ENCODE results near the gene ZNF267.
"Not testable (repeated sequence)": the region's sequence is repeated elsewhere in the genome, so short reads cannot be mapped to it uniquely, and the experiment has no call there.

The ZNF267 gene

DNA sequence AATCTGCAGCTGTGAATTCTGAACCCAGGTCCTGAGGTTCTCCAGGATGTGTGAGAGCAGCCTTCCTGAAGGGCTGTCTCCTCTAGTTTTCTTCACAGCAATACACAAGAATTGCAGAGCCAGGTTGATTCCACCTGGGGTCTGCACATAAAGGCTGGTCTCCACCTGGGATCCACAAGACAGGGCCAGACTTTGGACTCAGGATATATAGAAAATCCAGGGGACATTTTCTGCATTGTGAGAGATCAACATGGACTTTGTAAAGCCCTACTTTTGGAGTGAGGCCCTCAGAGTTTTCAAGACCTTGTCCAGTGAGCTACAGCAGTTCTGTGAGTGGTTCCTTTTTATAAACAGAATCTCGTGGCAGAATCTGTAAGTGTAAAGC, 6.3 kb downstream of the ZNF267 start:
- no peak for DNase-seq (ENCODE audit: low spot score)

DNA sequence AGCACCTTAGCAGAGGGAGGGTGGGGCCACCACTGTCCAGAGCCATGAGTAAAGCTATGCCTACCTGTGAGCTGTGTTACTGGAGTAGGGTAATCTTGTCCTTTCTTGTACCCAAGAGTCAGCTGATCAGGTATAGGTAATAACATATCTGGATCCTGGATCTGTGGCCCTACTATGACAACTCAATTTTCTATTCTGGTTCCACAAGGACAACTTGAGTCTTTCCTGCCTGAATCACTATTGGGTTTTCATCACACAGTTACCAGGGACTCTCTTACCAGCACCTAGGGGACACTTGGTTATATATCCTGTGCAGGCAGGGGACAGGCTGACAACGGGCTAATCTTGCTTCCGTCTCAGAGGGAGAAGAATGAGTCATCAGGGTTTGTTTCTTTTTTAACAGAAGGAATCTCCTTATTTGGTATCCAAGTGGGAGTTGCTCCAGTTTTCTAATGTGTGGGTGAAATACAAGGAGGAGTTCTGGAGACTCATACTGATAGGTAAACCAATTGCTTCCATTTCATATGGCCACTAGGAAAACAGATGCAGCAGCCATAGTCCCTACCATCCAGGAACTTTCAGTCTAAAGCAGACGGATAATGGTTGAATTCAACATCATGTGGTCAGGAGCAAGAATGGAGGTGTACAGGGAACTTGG, 6.8 kb downstream of the ZNF267 start:
- DNase-seq (ENCODE audit: low spot score) = peak; percentile 86

DNA sequence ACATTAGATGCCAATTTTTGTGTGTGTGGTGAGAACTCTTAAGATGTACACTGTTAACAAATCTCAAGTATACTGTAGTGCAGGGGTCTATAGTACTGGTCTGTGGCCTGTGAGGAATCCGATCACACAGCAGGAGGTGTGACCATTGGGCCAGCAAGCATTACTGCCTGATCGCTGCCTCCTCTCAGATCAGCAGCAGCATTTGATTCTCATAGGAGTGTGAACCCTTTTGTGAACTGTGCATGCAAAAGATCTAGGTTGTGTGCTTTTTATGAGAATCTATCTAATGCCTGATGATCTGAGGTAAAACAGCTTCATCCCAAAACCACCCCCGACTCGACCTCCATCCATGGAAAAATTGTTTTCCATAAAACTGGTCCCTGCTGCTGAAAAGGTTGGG, 12.6 kb downstream of the ZNF267 start:
- no peak for DNase-seq (ENCODE audit: low spot score)

DNA sequence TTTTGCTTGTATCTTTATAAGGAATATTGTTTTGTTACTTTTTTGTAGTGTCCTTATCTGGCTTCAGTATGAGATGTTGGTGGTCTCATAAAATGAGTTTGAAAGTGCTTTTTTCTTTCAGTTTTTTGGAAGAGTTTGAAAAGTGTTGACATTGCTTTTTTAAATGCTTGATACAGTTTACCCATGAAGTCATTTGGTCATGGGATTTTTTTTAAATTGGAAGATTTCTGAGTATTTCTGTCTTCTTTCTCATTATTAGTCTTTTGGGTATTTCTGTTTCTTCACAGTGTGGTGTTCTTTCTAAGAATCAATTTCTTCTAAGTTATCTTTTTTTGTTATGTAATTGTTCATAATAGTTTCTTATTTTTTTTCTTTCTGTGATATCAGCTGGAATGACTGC, 15.1 kb downstream of the ZNF267 start:
- DNase-seq (ENCODE audit: low spot score) = no peak

DNA sequence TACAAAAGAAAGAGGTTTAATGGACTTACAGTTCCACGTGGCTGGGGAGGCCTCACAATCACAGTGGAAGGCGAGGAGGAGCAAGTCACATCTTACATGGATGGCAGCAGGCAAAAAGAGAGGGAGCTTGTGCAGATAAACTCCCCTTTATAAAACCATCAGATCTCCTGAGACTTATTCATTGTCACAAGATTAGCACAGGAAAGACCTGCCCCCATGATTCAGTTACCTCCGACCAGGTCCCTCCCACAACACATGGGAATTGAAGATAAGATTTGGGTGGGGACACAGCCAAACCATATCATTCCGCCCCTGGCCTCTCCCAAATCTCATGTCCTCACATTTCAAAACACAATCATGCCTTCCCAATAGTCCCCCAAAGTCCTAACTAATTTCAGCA, 18.5 kb downstream of the ZNF267 start:
- DNase-seq (ENCODE audit: low spot score) = not testable (repeated sequence)

DNA sequence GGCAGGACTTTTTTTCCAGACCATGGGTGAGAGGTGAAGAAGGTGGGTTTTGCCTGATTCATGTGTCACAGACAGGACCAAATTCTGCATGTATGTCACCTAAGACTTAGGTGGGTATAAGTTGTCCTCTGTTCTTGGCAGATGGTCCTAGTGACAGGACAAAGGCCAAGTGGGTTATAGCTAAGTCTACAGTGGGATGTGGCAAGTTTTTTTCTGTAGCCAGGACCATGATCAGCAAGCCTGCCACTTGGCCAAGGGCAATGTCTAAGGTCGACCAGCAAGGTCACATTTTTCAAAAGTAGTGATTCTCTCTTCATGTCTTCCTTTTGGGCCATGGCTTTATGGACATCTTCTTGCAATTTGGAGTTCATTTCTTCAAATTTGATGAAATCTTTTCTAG, 20.2 kb downstream of the ZNF267 start:
- DNase-seq (ENCODE audit: low spot score) = no peak

DNA sequence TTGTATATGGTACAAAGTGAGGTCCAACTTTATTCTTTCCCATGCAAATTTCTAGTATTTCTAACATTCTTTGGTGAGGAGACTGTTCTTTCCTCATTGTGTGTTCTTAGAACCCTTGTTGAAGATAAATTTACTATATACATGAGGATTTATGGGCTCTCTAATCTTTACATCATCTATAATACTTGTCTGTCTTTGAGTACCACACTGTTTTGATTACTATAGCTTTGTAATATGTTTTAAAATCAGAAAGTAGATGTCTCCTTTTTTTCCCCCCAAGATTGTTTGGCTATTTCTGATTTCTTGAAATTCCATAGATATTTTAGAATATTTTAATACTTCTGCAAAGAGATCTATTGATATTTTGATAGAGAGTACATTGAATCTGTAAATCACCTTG, 23.7 kb downstream of the ZNF267 start:
- no peak for DNase-seq (ENCODE audit: low spot score)

DNA sequence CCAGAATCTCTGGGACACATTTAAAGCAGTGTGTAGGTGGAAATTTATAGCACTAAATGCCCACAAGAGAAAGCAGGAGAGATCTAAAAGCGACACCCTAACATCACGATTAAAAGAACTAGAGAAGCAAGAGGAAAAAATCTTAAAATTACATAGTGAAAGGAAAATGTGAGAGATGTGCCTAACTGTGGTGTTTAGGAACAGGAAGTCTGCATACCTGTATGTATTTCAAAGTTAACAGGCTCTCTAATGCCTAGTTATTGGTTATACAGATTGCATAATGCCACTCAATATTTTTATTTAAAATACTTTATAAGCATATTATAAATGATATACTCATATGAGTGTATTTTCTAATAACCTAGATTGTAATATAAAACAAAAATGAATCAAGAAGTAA, 25.9 kb downstream of the ZNF267 start:
- DNase-seq (ENCODE audit: low spot score) = no peak

DNA sequence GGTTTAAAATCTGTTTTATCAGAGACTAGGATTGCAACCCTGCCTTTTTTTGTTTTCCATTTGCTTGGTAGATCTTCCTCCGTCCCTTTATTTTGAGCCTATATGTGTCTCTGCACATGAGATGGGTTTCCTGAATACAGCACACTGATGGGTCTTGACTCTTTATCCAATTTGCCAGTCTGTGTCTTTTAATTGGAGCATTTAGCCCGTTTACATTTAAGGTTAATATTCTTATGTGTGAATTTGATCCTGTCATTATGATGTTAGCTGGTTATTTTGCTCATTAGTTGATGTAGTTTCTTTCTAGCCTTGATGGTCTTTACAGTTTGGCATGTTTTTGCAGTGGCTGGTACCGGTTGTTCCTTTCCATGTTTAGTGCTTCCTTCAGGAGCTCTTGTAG, 31.0 kb downstream of the ZNF267 start:
- not testable (repeated sequence) for DNase-seq (ENCODE audit: low spot score)

DNA sequence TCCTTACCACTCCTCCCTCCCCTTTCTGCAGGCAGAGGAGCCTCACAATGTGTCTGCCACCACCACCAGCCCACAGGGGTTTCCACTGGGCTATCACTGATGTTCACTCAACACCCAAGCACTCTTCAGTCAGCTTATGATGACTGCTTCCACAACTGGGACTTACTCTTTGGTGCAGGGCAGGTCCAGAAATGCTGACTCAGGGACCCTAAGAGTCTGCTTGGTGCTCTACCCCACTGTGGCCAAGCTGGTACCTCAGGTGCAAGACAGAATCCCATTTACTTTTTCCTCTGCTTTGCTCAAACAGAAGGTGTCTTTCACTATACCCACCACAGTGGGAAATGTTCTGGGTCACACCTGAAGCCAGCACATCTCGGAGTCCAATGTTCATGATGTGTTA, 40.1 kb downstream of the ZNF267 start:
- no peak for DNase-seq (ENCODE audit: low spot score)

DNA sequence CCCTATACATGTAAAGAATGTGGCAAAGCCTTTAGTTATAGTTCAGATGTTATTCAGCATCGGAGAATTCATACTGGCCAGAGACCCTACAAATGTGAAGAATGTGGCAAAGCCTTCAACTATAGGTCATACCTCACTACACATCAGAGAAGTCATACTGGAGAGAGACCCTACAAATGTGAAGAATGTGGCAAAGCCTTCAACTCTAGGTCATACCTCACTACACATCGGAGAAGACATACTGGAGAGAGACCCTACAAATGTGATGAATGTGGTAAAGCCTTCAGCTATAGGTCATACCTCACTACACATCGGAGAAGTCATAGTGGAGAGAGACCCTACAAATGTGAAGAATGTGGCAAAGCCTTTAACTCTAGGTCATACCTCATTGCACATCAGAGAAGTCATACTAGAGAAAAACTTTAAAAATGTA, 42.5 kb downstream of the ZNF267 start:
- no peak for DNase-seq (ENCODE audit: low spot score)

DNA sequence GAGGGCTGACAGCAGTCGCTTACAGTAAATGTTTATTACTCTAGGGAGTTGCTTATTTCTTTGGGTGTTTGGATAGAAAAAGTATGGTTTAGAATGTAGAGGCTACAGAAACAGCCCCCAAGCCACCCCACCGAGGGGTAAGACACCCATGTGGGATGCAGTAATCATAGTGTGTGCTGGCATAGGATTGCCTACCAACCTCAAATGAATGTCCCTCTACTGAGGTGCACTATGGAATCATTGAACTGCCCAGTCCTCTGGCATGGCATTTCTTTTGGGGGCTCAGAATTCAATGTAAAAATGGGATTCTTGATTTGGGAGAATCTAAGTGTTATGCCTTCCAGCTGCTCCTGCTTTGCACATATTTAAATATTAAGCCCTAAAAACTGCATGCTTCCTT, 46.8 kb downstream of the ZNF267 start:
- DNase-seq (ENCODE audit: low spot score) = no peak

DNA sequence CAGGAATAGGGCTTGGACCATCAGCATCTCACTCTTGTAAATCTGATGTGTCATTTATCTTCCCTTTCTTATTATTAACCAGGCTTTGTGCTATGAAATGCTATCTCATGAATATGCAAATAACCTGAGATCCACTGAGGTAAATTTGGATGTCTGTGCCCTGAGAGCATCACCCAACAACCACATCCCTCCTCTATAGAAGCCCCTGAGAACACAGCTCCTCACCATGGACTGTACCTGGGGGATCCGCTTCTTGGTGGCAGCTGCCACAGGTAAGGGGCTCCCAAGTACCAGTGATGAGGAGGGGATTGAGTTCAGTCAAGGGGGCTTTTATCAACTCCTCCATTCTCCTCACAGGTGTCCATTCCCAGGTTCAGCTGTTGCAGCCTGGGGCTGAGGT, 78.2 kb downstream of the ZNF267 start:
- DNase-seq (ENCODE audit: low spot score) = not testable (repeated sequence)

DNA sequence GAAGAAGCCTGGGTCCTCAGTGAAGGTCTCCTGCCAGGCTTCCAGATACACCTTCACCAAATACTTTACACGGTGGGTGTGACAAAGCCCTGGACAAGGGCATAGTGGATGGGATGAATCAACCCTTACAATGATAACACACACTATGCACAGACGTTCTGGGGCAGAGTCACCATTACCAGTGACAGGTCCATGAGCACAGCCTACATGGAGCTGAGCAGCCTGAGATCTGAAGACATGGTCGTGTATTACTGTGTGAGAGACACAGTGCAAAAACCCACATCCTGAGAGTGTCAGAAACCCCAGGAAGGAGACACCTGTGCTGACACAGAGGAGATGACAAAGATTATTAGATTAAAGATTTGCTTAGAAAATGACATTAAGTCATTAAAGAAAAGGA, 78.6 kb downstream of the ZNF267 start:
- DNase-seq (ENCODE audit: low spot score) = not testable (repeated sequence)

DNA sequence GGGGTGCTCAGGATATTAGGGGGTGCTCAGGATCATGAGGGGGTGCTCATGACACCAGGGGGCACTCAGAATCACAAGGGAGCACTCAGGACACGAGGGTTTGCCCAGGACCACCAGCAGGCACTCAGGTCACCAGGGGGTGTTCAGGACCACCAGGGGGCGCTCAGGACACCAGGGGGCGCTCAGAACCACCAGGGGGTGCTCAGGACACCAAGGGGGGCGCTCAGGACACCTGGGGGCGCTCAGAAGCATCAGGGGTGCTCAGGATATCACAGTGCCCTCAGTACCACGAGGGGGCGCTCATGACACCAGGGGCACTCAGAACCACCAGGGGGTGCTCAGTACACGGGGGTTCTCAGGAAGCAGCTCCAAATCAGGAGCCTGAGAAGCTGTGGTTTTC, 82.6 kb downstream of the ZNF267 start:
- not testable (repeated sequence) for DNase-seq (ENCODE audit: low spot score)

DNA sequence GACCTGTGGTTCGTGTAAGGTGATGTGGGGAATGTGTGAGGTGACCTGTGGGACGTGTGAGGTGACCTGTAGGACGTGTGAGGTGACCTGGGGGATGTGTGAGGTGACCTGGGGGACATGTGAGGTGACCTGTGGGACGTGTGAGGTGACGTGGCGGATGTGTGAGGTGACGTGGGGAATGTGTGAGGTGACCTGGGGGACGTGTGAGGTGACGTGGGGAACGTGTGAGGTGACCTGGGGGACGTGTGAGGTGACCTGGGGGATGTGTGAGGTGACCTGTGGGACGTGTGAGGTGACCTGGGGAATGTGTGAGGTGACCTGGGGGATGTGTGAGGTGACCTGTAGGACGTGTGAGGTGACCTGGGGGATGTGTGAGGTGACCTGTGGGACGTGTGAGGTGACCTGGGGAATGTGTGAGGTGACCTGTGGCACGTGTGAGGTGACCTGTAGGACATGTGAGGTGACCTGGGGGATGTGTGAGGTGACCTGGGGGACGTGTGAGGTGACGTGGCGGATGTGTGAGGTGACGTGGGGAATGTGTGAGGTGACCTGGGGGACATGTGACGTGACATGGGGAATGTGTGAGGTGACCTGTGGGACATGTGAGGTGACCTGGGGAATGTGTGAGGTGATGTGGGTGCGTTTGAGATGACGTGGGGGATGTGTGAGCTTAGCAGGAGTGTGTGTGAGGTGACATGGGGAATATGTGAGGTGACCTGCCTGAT, 86.7 kb downstream of the ZNF267 start:
- DNase-seq (ENCODE audit: low spot score) = not testable (repeated sequence)
